Bladder microvascular endothelial cell (primary cell): ENCODE data around the gene CAPG. TPM values are rescaled to one million over a fixed set of nuclear protein-coding genes. Genes with fewer than 3 reads are reported as not detected.

Source experiments
- total RNA-seq: library from RNA; depleted of rRNA; stranded (reverse); fragments of >200 nt; gene quantifications from 2 replicates; pipeline ENCODE4 v1.2.3, GENCODE V29; 2014

CAPG gene, protein sequence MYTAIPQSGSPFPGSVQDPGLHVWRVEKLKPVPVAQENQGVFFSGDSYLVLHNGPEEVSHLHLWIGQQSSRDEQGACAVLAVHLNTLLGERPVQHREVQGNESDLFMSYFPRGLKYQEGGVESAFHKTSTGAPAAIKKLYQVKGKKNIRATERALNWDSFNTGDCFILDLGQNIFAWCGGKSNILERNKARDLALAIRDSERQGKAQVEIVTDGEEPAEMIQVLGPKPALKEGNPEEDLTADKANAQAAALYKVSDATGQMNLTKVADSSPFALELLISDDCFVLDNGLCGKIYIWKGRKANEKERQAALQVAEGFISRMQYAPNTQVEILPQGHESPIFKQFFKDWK
- total RNA-seq: 28.0 and 102 TPM in 2 replicates

DNA sequence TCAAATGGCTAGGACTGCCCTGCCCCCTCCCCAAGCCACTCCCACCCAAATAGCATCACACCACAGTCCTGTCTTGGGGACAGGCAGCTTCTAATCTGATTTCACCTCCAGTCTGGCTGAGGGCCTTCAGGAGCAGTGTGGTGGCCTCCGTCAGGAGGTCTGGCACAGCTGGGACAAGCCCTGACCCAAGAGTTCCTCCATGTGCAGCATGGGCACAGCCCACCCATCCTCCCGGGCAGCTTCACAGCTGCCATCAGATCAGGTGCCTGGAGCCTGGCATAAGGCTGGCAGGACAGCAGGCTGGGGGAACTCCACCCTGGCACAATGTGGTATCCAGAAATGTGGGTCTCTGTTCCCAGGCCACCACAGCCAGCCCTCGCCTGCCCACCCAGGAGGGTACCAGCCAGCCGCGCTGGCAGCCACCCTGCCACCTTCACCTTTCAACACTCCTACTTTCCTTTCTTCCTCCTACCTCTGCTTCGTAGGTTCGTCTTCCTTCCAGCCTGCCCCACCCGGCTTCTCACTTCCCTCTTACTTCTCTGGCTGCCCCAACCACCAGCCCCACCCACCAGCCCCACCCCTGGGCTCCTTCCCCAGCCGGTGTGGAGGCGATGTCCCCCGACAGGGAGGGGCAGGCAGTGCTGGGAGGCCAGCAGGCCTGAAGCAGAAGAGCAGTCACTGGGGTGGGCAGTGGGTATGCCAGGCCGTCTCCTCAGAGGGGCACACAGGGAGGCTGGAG, at the start of gene CAPG:
CAPG (minus strand) TSS at position 522 of the 739 bp plus-strand sequence. CDS start 8,221 bp downstream, outside the sequence.

GRCh38 chr2:85418132-85419008, 8.2 kb upstream of the CAPG start, which contains the start of gene SH2D6:
Gene SH2D6, plus strand, starts transcription at chr2:85418714. Its CDS starts 10,752 bp downstream, at chr2:85429466.

GRCh38 chr2:85354286-85355072, 55.7 kb downstream of the CAPG start, which contains the start of the genes ELMOD3 and RETSAT:
Gene ELMOD3, plus strand, starts transcription at chr2:85354769. Its CDS starts 2,430 bp downstream, at chr2:85357199.
Gene RETSAT, minus strand, starts transcription at chr2:85354528. Its CDS starts 21 bp downstream, at chr2:85354507.

Other genes with a start within 250 kb of the CAPG start
- 60.1 and 127 TPM in 2 replicates for gene TGOLN2, start 82.4 kb downstream of the CAPG start, total RNA-seq
- gene RETSAT, start 55.8 kb downstream of the CAPG start, total RNA-seq: 51.2 and 74.9 TPM in 2 replicates
- 9.7 and 16.4 TPM in 2 replicates for gene ELMOD3, start 55.6 kb downstream of the CAPG start, total RNA-seq
- 0.16 and 0.19 TPM in 2 replicates for gene SH2D6, start 8.3 kb upstream of the CAPG start, total RNA-seq
- 37.7 and 139 TPM in 2 replicates for gene MAT2A, start 128.8 kb upstream of the CAPG start, total RNA-seq
- gene GGCX, start 151.1 kb upstream of the CAPG start, total RNA-seq: 21.2 and 57.1 TPM in 2 replicates
- 6.2 and 10.1 TPM in 2 replicates for gene VAMP8, start 167.2 kb upstream of the CAPG start, total RNA-seq
- 85.5 and 129 TPM in 2 replicates for gene VAMP5, start 174.1 kb upstream of the CAPG start, total RNA-seq
- 174 and 204 TPM in 2 replicates for gene RNF181, start 185.4 kb upstream of the CAPG start, total RNA-seq
- 2.4 and 9.8 TPM in 2 replicates for gene TMEM150A, start 192.3 kb upstream of the CAPG start, total RNA-seq
- gene C2orf68, start 201.7 kb upstream of the CAPG start, total RNA-seq: 14.2 and 17.4 TPM in 2 replicates
- gene USP39, start 205.8 kb upstream of the CAPG start, total RNA-seq: 32.4 and 38.7 TPM in 2 replicates